Medulla oblongata (tissue), 1 donor: ENCODE data around the gene CERK.
"Not testable (repeated sequence)": the region's sequence is repeated elsewhere in the genome, so short reads cannot be mapped to it uniquely, and the experiment has no call there.

ENCODE experiments used
- DNase-seq: peaks from one replicate; pipeline ENCODE4 v3.0.0-alpha.2; 2015; ENCODE audit errors: extremely low spot score

CERK gene

GRCh38 chr22:46648225-46648820 is 89.7 kb downstream of the CERK start:
- DNase-seq: not testable (repeated sequence)

- DNase-seq: no peak
Measured at GRCh38 chr22:46646531-46647215, 91.4 kb downstream of the CERK start.

- DNase-seq: not testable (repeated sequence)
Measured at GRCh38 chr22:46642840-46643480, 95.1 kb downstream of the CERK start.

GRCh38 chr22:46641811-46642266 is 96.2 kb downstream of the CERK start:
- DNase-seq: no peak

GRCh38 chr22:46640293-46641055 is 97.6 kb downstream of the CERK start:
- no peak for DNase-seq

GRCh38 chr22:46639843-46640242 is 98.2 kb downstream of the CERK start:
- DNase-seq: no peak

- no peak for DNase-seq
Measured at GRCh38 chr22:46638601-46639431, 99.2 kb downstream of the CERK start.

- no peak for DNase-seq
Measured at GRCh38 chr22:46637711-46638600, 100.1 kb downstream of the CERK start.

GRCh38 chr22:46636221-46637002 is 101.6 kb downstream of the CERK start:
- no peak for DNase-seq

GRCh38 chr22:46635756-46636155 is 102.3 kb downstream of the CERK start:
- DNase-seq: no peak

- not testable (repeated sequence) for DNase-seq
Measured at GRCh38 chr22:46634973-46635685, 102.9 kb downstream of the CERK start.
